H9 (cell line): Measurements from ENCODE around the gene PLXNA4. TPM values are rescaled to one million over a fixed set of nuclear protein-coding genes. Genes with fewer than 3 reads are reported as not detected.

Experiments used
- DNase-seq: peaks from one replicate; pipeline ENCODE4 v3.0.0-alpha.2; 2017
- H2AFZ ChIP-seq: one replicate; pipeline ENCODE4 v1.6.1; 2013; ENCODE audit warnings: mild to moderate bottlenecking, low read length, control low read depth, moderate library complexity
- H2AK5ac ChIP-seq: 2 replicates; pipeline ENCODE4 v1.6.1; 2013; ENCODE audit warnings: low read length, control low read depth, mixed read lengths; ENCODE audit not compliant: insufficient read length
- H2BK120ac ChIP-seq: one replicate; pipeline ENCODE4 v1.6.1; 2013; ENCODE audit warnings: low read depth, mild to moderate bottlenecking, low read length, control low read depth, inconsistent platforms; ENCODE audit not compliant: poor library complexity, severe bottlenecking
- H2BK12ac ChIP-seq: 2 replicates; pipeline ENCODE4 v1.6.1; 2013; ENCODE audit warnings: low read length, control low read depth, mixed read lengths, low read depth; ENCODE audit not compliant: insufficient read length
- H2BK15ac ChIP-seq: 2 replicates; pipeline ENCODE4 v1.6.1; 2013; ENCODE audit warnings: low read depth, low read length, control low read depth
- H2BK20ac ChIP-seq: one replicate; pipeline ENCODE4 v1.6.1; 2013; ENCODE audit warnings: low read depth, mild to moderate bottlenecking, low read length, control low read depth, inconsistent platforms; ENCODE audit not compliant: poor library complexity, severe bottlenecking
- H2BK5ac ChIP-seq: 2 replicates; pipeline ENCODE4 v1.6.1; 2013; ENCODE audit warnings: low read length, control low read depth, mixed read lengths; ENCODE audit not compliant: insufficient read length
- H3K14ac ChIP-seq: 2 replicates; pipeline ENCODE4 v1.6.1; 2013; ENCODE audit warnings: low read length, control low read depth; ENCODE audit not compliant: insufficient read depth
- H3K18ac ChIP-seq: 2 replicates; pipeline ENCODE4 v1.6.1; 2013; ENCODE audit warnings: low read depth, mild to moderate bottlenecking, mixed read lengths, low read length, control low read depth; ENCODE audit not compliant: insufficient read length
- H3K23ac ChIP-seq: 2 replicates; pipeline ENCODE4 v1.6.1; 2013; ENCODE audit warnings: low read length, control low read depth, mixed read lengths, low read depth; ENCODE audit not compliant: insufficient read length
- H3K23me2 ChIP-seq: 2 replicates; pipeline ENCODE4 v1.6.1; 2013; ENCODE audit warnings: low read depth, mild to moderate bottlenecking, mixed read lengths, low read length, control low read depth; ENCODE audit not compliant: insufficient read length, poor library complexity, severe bottlenecking
- H3K27ac ChIP-seq: 2 replicates; pipeline ENCODE4 v1.5.1; 2013; ENCODE audit warnings: low read length, control low read depth, mixed read lengths, low read depth; ENCODE audit not compliant: insufficient read length
- H3K27me3 ChIP-seq: 2 replicates; pipeline ENCODE4 v1.6.1; 2013; ENCODE audit warnings: low read length, control low read depth, inconsistent platforms; ENCODE audit not compliant: insufficient read depth
- H3K4ac ChIP-seq: 2 replicates; pipeline ENCODE4 v1.6.1; 2013; ENCODE audit warnings: low read depth, mild to moderate bottlenecking, control low read depth, inconsistent platforms, low read length, moderate library complexity
- H3K4me1 ChIP-seq: 2 replicates; pipeline ENCODE4 v1.6.1; 2013; ENCODE audit warnings: low read length, control low read depth, inconsistent platforms; ENCODE audit not compliant: insufficient read depth
- H3K4me2 ChIP-seq: 2 replicates; pipeline ENCODE4 v1.6.1; 2013; ENCODE audit warnings: low read length, control low read depth, mixed read lengths; ENCODE audit not compliant: insufficient read length, insufficient read depth
- H3K56ac ChIP-seq: 2 replicates; pipeline ENCODE4 v1.6.1; 2013; ENCODE audit warnings: low read depth, mild to moderate bottlenecking, mixed read lengths, low read length, control low read depth; ENCODE audit not compliant: insufficient read length
- H3K79me1 ChIP-seq: 2 replicates; pipeline ENCODE4 v1.6.1; 2013; ENCODE audit warnings: low read depth, mild to moderate bottlenecking, moderate library complexity, low read length, control low read depth, inconsistent platforms; ENCODE audit not compliant: insufficient read depth, poor library complexity, severe bottlenecking
- H3K79me2 ChIP-seq: 2 replicates; pipeline ENCODE4 v1.6.1; 2013; ENCODE audit warnings: low read length, control low read depth, inconsistent platforms; ENCODE audit not compliant: insufficient read depth
- H3K9ac ChIP-seq: 2 replicates; pipeline ENCODE4 v1.6.1; 2013; ENCODE audit warnings: low read length, control low read depth, mixed read lengths; ENCODE audit not compliant: insufficient read length; ENCODE audit errors: extremely low read depth
- H3K9me3 ChIP-seq: one replicate; pipeline ENCODE4 v1.6.1; 2013; ENCODE audit warnings: low read depth, low read length, inconsistent platforms; ENCODE audit not compliant: control insufficient read depth
- H3T11ph ChIP-seq: one replicate; pipeline ENCODE4 v1.6.1; 2013; ENCODE audit warnings: mild to moderate bottlenecking, low read length, control low read depth, inconsistent platforms
- H4K20me1 ChIP-seq: one replicate; pipeline ENCODE4 v1.6.1; 2013; ENCODE audit not compliant: control insufficient read depth, insufficient read length, insufficient read depth
- H4K5ac ChIP-seq: 2 replicates; pipeline ENCODE4 v1.6.1; 2013; ENCODE audit warnings: low read depth, mild to moderate bottlenecking, mixed read lengths, low read length, control low read depth; ENCODE audit not compliant: insufficient read length
- H4K8ac ChIP-seq: replicated peaks from 2 replicates; pipeline ENCODE4 v1.6.1; 2013; ENCODE audit warnings: low read length, control low read depth, mixed read lengths, low read depth; ENCODE audit not compliant: insufficient read length
- H4K91ac ChIP-seq: 2 replicates; pipeline ENCODE4 v1.6.1; 2013; ENCODE audit warnings: low read depth, mild to moderate bottlenecking, moderate library complexity, mixed read lengths, low read length, control low read depth; ENCODE audit not compliant: insufficient read length
- H3K27ac Mint-ChIP-seq, 3 experiments: 2 replicates in 2 of 3; 3 replicates in 1 of 3; pipeline ENCODE4 v1.8.0; 2020 to 2021; ENCODE audit warnings: mixed read lengths in 3 of 3, mild to moderate bottlenecking in 1 of 3, moderate library complexity in 1 of 3
- H3K27me3 Mint-ChIP-seq: 2 replicates; pipeline ENCODE4 v1.8.0; 2021; ENCODE audit warnings: low read depth, mild to moderate bottlenecking, moderate library complexity, mixed read lengths
- H3K36me3 Mint-ChIP-seq, 3 experiments: 2 replicates in 2 of 3; 3 replicates in 1 of 3; pipeline ENCODE4 v1.8.0; 2020 to 2021; ENCODE audit warnings: low read depth in 3 of 3, mixed read lengths in 3 of 3; ENCODE audit not compliant: insufficient read depth in 1 of 3
- H3K4me1 Mint-ChIP-seq, 2 experiments: 2 replicates each; pipeline ENCODE4 v1.8.0; 2020; ENCODE audit warnings: mixed read lengths in 2 of 2
- H3K4me3 Mint-ChIP-seq, 2 experiments: 2 replicates in 1 of 2; 3 replicates in 1 of 2; pipeline ENCODE4 v1.8.0; 2020 to 2021; ENCODE audit warnings: mild to moderate bottlenecking in 2 of 2, mixed read lengths in 2 of 2, moderate library complexity in 1 of 2
- H3K9me3 Mint-ChIP-seq, 2 experiments: 2 replicates in 1 of 2; 3 replicates in 1 of 2; pipeline ENCODE4 v1.8.0; 2020; ENCODE audit warnings: mild to moderate bottlenecking in 2 of 2, mixed read lengths in 2 of 2, moderate library complexity in 1 of 2
- WGBS: extraction: QIAGEN DNeasy Blood & Tissue Kit; methylation state at CpG from one replicate; pipeline ENCODE4 v1.1.7; 2013; ENCODE audit warnings: missing lambda C conversion rate, low lambda C conversion rate, mixed read lengths; ENCODE audit not compliant: insufficient read length; ENCODE audit errors: extremely low coverage; 5-methylcytosine and 5-hydroxymethylcytosine counted together
- total RNA-seq: library from RNA; stranded (reverse); gene quantifications from 2 replicates; pipeline ENCODE4 v1.2.1, GENCODE V29; 2021
- TF ChIP-seq, protein P1 (sequence below): fragments of 200-600 bp; sonication (generic); conservative IDR thresholded peaks from 3 replicates; pipeline ENCODE4 v1.8.0; 2021; ENCODE audit warnings: antibody characterized with exemption, mild to moderate bottlenecking

Gene PLXNA4
- total RNA-seq, 1 experiment from 2014 or later, result 0.35 TPM

DNA sequence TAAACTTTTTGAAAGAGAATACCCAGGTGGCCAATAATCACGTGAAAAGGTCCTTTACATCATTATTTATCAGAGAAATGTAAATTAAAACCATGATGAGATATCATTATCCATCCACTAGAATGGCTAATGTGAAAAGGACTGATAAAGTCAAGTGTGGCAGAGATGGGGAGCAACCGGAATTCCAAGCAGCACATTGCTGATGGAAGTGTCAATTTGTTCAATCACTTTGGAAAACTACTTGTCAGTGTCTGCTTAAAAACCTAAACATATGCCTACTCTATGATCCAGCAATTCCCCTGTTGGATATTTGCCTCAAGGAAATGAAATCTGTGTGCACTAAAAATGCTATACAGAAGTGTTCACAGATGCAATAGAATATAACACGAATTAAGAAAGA is 465.6 kb downstream of the PLXNA4 start:
- Mint-ChIP-seq H3K9me3 (no peaks in the 10 kb centered on the region), H3K4me1 (peaks cover 23 to 24% of the 10 kb centered on the region in 2 experiments), H3K4me3 (no peak overlapping the region), H3K27ac (no peak overlapping the region), H3K27me3 (no peaks in the 10 kb centered on the region; the same call in 1 of the 2 replicates), H3K36me3 (no peaks in the 10 kb centered on the region)
- no peak overlapping the region for H3K14ac ChIP-seq
- no peak overlapping the region for H2BK5ac ChIP-seq
- no peak overlapping the region for H2AK5ac ChIP-seq
- no peaks in the 10 kb centered on the region for H3K79me2 ChIP-seq
- H2AFZ ChIP-seq, result no peak overlapping the region
- H3K23ac ChIP-seq, result no peak overlapping the region
- no peaks in the 10 kb centered on the region for H3K27me3 ChIP-seq
- H3K27ac ChIP-seq, result no peak overlapping the region
- H3K4me2 ChIP-seq, result no peak overlapping the region
- H2BK120ac ChIP-seq, result no peak overlapping the region
- no peak overlapping the region for H4K91ac ChIP-seq
- peaks cover 5% of the 10 kb centered on the region; the same call in 1 of the 2 replicates for H3K4me1 ChIP-seq
- DNase-seq, result no peak
- no peak overlapping the region for H2BK12ac ChIP-seq
- H3K79me1 ChIP-seq, result no peaks in the 10 kb centered on the region
- H3K18ac ChIP-seq, result no peak overlapping the region
- H3K23me2 ChIP-seq, result no peaks in the 10 kb centered on the region
- WGBS, result no CpG with 5 or more reads among the region's 3 CpGs
- H3K9ac ChIP-seq, result no peak overlapping the region
- TF ChIP-seq, protein P1, sequence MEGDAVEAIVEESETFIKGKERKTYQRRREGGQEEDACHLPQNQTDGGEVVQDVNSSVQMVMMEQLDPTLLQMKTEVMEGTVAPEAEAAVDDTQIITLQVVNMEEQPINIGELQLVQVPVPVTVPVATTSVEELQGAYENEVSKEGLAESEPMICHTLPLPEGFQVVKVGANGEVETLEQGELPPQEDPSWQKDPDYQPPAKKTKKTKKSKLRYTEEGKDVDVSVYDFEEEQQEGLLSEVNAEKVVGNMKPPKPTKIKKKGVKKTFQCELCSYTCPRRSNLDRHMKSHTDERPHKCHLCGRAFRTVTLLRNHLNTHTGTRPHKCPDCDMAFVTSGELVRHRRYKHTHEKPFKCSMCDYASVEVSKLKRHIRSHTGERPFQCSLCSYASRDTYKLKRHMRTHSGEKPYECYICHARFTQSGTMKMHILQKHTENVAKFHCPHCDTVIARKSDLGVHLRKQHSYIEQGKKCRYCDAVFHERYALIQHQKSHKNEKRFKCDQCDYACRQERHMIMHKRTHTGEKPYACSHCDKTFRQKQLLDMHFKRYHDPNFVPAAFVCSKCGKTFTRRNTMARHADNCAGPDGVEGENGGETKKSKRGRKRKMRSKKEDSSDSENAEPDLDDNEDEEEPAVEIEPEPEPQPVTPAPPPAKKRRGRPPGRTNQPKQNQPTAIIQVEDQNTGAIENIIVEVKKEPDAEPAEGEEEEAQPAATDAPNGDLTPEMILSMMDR, result no peak
- no peak overlapping the region for H4K5ac ChIP-seq
- H3K56ac ChIP-seq, result no peak overlapping the region
- H3K9me3 ChIP-seq, result no peaks in the 10 kb centered on the region
- H4K8ac ChIP-seq, result no peak overlapping the region
- H3K4ac ChIP-seq, result no peak overlapping the region
- no peak overlapping the region for H2BK20ac ChIP-seq
- H3T11ph ChIP-seq, result no peak overlapping the region
- no peaks in the 10 kb centered on the region for H4K20me1 ChIP-seq
- no peak overlapping the region for H2BK15ac ChIP-seq
